ENCODE measurements around the gene ZDHHC3.

The ZDHHC3 gene, protein sequence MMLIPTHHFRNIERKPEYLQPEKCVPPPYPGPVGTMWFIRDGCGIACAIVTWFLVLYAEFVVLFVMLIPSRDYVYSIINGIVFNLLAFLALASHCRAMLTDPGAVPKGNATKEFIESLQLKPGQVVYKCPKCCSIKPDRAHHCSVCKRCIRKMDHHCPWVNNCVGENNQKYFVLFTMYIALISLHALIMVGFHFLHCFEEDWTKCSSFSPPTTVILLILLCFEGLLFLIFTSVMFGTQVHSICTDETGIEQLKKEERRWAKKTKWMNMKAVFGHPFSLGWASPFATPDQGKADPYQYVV

DNA sequence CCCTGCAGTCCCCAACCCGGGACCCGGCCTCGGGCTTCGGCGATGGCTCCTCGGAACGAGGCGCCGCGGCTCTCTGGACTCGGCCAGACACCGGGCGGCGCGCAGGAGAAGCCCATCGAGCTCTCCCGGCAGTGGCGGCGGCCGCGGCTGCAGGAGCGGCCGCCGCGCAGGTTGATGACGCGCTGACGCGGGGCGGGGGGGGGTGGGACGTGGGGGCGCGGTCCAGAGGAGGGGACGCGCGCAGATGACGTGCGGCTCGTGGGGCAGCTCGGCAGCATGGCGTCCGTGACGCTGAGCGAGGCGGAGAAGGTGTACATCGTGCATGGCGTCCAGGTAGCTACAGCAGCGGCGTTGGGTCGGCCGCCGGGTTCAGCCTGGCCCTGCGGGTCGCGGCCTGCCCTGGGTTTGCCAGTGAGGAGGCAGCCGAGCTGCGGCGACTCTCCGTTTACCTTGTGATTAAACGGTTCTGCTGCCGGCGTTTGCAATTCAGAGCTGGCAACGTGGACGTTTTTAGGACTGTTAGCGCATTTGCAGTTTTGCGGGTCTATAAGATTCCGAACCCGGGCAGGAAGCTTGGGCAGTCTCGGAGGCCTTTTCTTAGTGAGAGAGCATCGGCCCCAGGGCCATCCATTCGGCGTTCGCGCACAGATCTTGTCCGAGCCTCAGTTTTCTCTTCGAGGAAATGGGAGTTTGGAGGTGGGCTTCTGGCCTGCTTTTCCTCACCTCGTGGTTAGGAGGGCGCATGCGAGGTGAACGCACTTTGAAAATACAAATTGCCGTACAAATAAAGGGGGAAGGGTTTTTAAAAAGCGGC is at the start of gene ZDHHC3, which contains the start of gene EXOSC7:
Gene ZDHHC3, minus strand, starts transcription at position 173 of the 814 bp plus-strand sequence. CDS start 16,738 bp downstream, outside the sequence.
Gene EXOSC7, plus strand, starts transcription at position 243 of the 814 bp plus-strand sequence. Its CDS starts 34 bp downstream, at position 277.
- peak within 1 kb of the TSS; percentile 94 for H3K4me3 Mint-ChIP-seq
- peaks cover 38% of the 10 kb centered on the region for H3K4me1 Mint-ChIP-seq
- H3K27ac Mint-ChIP-seq = peak within 1 kb of the TSS; percentile 95
- ATAC-seq (ENCODE audit: low read depth) (peak; percentile 96), DNase-seq (ENCODE audit: low spot score in 2 of 2) (peak; percentile 74)
- no peaks in the 10 kb centered on the region for H3K27me3 Mint-ChIP-seq
- H3K9me3 Mint-ChIP-seq = no peaks in the 10 kb centered on the region
- H3K36me3 Mint-ChIP-seq = peaks cover 2% of the 10 kb centered on the region

DNA sequence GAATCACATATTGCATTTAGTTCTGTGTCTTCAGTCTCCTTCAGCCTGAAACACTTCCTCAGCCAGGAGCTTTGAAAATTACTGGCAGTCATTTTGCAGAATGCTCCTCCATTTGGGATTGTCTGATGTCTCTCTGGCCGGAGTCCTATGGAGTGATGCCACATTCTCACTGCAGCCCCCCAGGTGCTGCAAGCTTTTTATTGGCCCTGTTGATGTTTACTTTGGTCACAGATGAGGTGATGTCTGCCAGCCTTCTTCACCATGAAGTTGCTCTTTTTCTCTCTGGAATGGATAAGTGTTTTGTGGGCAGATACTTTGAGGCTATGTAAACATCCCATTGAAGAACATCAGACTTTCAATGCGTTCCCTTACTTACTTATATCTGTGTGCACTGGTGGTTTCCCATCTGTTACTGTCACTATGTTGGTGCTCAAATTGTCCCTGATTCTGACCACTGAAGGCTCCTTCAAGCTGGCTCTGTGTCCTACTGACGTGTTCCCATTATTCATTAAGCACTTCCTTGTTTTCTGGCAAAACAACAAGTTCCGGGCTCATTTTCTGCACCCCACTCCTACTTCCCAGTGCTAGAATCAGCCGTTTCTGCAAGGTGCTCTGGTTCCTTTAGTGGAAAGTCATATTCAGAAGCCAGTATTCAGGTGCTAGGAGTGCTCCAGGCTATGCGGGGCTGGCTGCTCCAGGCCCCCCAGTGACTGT is 48.7 kb upstream of the ZDHHC3 start:
- Mint-ChIP-seq H3K36me3 (no peaks in the 10 kb centered on the region), H3K4me1 (peaks cover 2% of the 10 kb centered on the region), H3K9me3 (no peaks in the 10 kb centered on the region), H3K27ac (no peak overlapping the region), H3K27me3 (peaks cover 12% of the 10 kb centered on the region), H3K4me3 (no peak overlapping the region)
- no peak for ATAC-seq (ENCODE audit: low read depth)
- DNase-seq (ENCODE audit: low spot score in 2 of 2) = no peak

DNA sequence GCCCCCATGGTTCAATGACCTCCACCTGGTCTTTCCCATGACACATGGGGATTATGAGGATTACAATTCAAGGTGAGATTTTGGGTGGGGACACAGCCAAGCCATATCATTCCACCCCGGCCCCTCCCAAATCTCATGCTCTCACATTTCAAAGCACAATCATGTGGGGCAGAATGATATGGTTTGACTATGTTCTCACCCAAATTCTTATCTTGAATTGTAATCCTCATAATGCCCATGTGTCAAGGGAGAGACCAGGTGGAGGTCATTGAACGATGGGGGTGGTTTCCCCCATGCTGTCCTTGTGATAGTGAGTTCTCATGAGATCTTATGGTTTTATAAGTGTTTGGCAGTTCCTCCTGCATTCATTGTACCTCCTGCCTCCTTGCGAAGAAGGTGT is 47.7 kb upstream of the ZDHHC3 start:
- Mint-ChIP-seq H3K4me3 (no peak overlapping the region), H3K9me3 (no peaks in the 10 kb centered on the region), H3K4me1 (peaks cover 2% of the 10 kb centered on the region), H3K27ac (no peak overlapping the region), H3K36me3 (no peaks in the 10 kb centered on the region), H3K27me3 (peaks cover 7% of the 10 kb centered on the region)
- DNase-seq (ENCODE audit: low spot score in 2 of 2) (no peak), ATAC-seq (ENCODE audit: low read depth) (no peak)

DNA sequence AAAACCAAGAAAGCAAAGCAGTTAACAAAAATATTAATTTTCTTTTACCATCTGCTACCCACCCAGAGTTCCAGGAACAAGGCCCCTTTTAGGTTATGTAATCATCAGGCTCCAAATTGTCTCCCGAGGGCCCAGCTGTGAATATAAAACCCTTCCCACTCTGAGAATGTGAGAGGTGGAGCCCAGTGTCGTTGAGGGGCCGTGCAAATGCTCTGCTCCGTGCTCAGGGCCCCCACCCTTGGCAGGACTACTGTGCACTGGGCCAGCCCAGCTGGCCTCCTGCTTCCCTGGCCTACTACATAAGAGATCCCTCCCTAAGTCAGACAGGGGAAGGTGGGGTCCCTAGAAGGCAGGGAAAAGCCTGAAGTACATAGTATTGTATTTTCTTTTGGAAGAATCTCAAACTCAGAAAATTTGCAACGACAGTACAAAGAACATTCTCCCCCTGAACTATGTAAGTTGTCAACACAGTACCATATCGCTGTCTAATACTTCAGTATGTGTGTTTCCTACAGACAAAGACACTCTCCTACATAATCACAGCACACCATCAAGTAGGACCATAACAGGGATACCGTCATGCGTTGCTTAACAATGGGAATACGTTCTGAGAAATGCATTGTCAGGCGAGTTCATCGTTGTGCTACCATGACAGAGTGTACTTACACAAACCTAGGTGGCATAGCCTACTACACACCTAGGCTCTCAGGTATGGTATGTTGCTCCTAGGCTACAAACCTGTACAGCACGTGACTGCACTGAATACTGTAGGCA is 45.7 kb upstream of the ZDHHC3 start:
- no peak for DNase-seq (ENCODE audit: low spot score in 2 of 2)
- no peak overlapping the region for H3K4me3 Mint-ChIP-seq
- peaks cover 2% of the 10 kb centered on the region for H3K27me3 Mint-ChIP-seq

DNA sequence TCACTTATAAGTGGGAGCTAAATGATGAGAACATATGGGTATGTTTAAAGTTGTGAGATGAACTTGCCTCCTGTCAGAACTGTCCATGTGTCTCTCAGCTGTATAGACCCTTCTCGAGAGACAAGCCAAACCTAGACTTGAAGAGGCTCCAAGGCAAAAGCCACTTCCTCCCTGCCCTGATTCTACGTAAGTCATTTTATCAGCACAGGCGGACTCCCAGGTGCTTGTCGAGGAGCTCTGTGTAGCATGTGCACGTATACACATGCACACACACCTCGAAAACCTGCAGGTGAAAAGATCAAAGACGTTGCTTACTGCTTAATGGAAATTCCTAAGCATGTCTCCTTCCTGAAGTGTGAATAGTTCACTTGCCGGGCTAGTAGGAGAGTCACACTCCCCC is 44.6 kb upstream of the ZDHHC3 start:
- H3K9me3 Mint-ChIP-seq = no peaks in the 10 kb centered on the region
- no peak overlapping the region for H3K27ac Mint-ChIP-seq
- no peaks in the 10 kb centered on the region for H3K36me3 Mint-ChIP-seq
- peaks cover 2% of the 10 kb centered on the region for H3K4me1 Mint-ChIP-seq
- H3K4me3 Mint-ChIP-seq = no peak overlapping the region
- H3K27me3 Mint-ChIP-seq = peaks cover 2% of the 10 kb centered on the region
- DNase-seq (ENCODE audit: low spot score in 2 of 2) = no peak
- ATAC-seq (ENCODE audit: low read depth) = no peak

More for the DNA sequence above, 45.7 kb upstream of the ZDHHC3 start:
- ATAC-seq (ENCODE audit: low read depth) = no peak
- Mint-ChIP-seq H3K27ac (no peak overlapping the region), H3K4me1 (peaks cover 2% of the 10 kb centered on the region), H3K9me3 (no peaks in the 10 kb centered on the region), H3K36me3 (no peaks in the 10 kb centered on the region)

DNA sequence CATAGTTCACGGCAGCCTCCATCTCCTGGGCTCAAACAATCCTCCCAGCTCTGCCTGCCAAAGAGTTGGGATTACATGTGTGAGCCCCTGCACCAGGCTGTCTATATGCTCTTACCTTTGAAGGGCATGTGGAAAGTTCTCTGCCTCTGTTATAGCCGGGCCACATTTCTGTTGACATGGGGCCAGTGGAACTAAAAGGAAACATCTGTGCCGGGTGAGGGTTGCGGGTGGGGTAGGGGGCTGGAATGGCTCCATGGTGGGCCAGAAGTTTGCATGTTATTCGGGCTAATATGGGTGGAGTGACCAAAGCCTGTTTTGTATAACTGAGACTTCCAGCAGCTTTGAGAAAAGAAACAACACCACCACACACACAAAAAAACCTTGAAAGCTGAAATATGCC is 41.8 kb upstream of the ZDHHC3 start:
- H3K9me3 Mint-ChIP-seq = no peaks in the 10 kb centered on the region
- no peaks in the 10 kb centered on the region for H3K4me1 Mint-ChIP-seq
- H3K27me3 Mint-ChIP-seq = no peaks in the 10 kb centered on the region
- H3K27ac Mint-ChIP-seq = no peak overlapping the region
- ATAC-seq (ENCODE audit: low read depth) (no peak), DNase-seq (ENCODE audit: low spot score in 2 of 2) (no peak)
- H3K4me3 Mint-ChIP-seq = no peak overlapping the region
- peaks cover 10% of the 10 kb centered on the region for H3K36me3 Mint-ChIP-seq

DNA sequence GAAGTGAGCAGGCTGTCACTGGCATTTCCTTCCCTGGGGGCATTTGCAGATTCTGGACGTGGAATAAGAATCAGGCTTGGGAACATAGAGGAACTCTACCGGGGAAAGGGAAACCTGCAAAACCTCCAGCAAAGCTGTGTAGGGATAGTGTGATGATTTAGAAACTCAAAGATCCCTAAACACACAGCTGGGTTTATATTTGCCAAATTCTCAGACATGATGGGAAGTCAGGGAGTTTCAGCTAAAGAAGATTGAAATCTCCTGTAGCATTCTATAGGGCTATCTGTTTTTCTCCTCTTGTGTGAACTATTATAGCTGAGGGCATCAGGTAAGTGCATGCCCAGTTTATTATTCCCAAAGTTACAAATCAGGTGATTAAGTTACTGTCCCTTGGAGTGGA is 40.9 kb upstream of the ZDHHC3 start:
- Mint-ChIP-seq H3K27ac (no peak overlapping the region), H3K9me3 (no peaks in the 10 kb centered on the region), H3K4me3 (no peak overlapping the region), H3K4me1 (peaks cover 3% of the 10 kb centered on the region), H3K27me3 (no peaks in the 10 kb centered on the region), H3K36me3 (peaks cover 15% of the 10 kb centered on the region)
- no peak for DNase-seq (ENCODE audit: low spot score in 2 of 2)
- no peak for ATAC-seq (ENCODE audit: low read depth)

DNA sequence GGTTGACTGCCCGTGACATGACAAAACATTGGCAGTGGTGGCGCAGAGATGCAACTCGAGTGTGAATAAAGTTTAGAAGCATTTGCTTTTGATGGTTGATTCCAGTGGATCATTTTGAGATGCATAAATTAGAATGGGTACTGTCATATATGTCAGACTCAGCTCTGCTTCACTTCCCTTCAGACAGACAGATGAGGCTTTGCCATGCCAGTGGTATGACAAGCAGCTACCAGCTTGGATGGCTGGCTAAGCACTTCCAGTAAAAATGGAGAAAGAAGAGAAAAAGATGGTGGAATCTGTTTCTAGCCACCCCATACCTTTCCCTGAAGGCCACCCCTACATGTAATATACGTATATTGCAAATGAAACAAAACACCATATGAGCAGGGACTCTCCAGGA is 36.6 kb upstream of the ZDHHC3 start:
- Mint-ChIP-seq H3K27me3 (no peaks in the 10 kb centered on the region), H3K27ac (no peak overlapping the region)
- ATAC-seq (ENCODE audit: low read depth) = no peak

DNA sequence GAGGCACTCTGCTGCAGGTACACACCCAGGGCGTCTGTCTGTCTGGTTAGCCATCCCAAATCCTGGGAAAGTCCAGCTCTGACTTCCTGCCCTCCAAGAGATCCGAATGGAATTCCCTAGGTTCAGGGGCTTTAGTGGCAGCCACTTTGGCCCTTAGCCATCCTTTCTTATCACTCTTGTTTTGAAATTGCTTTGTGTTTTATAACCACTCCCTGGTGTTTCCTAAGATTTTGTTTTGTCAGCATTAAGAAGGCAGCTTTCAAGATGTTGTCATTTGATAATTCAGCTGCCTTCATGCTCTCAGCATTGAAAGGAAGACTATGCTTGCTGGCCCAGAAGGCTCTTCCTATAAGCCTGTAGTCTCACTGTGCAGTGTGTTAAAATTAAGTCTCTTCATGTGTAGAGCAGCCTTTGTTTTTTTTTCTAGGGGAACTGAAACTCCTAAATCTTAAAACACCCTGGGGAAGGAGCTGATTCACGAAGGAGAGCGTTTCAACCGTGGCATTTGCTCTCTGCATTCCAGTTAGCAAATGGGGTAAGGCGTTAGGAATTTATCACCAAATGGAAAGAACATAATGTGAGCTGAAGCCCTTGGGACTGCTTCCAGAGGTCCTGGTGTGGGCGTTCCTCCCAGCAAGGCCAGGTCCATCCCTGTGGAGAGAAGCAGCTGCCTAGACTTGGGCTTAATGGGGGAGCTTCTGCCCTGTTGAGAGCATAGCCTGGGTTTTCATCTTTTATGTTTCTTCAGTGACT is 36.0 kb upstream of the ZDHHC3 start:
- Mint-ChIP-seq H3K9me3 (no peaks in the 10 kb centered on the region), H3K36me3 (peaks cover 32% of the 10 kb centered on the region), H3K4me3 (no peak overlapping the region), H3K27me3 (no peaks in the 10 kb centered on the region), H3K27ac (peak overlapping the region; percentile 81), H3K4me1 (peaks cover 7% of the 10 kb centered on the region)
- ATAC-seq (ENCODE audit: low read depth) (peak; percentile 53), DNase-seq (ENCODE audit: low spot score in 2 of 2) (no peak)

More for the DNA sequence above, 36.6 kb upstream of the ZDHHC3 start:
- Mint-ChIP-seq H3K36me3 (peaks cover 28% of the 10 kb centered on the region), H3K4me1 (peaks cover 7% of the 10 kb centered on the region), H3K4me3 (no peak overlapping the region), H3K9me3 (no peaks in the 10 kb centered on the region)
- no peak for DNase-seq (ENCODE audit: low spot score in 2 of 2)

DNA sequence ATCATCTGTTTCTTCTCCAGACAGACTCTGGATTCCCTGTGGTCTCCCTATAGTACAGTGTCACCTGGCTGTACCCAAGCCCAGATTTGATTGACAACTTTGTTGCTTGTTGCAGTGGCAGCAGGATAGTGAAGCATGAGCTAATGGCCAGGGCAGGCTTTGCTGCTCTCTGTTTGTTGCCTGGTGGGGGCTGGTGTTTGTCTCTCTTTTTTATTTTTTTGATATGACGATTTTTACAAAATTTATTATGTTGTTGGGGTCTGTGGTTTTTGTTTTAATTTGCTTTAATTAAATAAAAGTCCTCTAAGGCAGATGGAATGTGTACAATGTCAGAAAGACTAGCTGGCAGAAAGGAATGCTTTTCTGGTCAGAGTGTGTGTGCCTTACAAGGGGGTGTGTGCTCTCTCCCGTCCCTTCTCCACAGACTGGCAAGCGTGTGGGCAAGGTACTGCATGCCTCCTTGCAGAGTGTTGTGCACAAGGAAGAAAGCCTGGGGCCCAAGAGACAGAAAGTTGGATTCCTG is 34.9 kb upstream of the ZDHHC3 start:
- Mint-ChIP-seq H3K4me1 (peaks cover 7% of the 10 kb centered on the region), H3K9me3 (no peaks in the 10 kb centered on the region), H3K27me3 (no peaks in the 10 kb centered on the region), H3K27ac (no peak overlapping the region), H3K36me3 (peaks cover 33% of the 10 kb centered on the region), H3K4me3 (no peak overlapping the region)
- no peak for DNase-seq (ENCODE audit: low spot score in 2 of 2)
- ATAC-seq (ENCODE audit: low read depth) = no peak

DNA sequence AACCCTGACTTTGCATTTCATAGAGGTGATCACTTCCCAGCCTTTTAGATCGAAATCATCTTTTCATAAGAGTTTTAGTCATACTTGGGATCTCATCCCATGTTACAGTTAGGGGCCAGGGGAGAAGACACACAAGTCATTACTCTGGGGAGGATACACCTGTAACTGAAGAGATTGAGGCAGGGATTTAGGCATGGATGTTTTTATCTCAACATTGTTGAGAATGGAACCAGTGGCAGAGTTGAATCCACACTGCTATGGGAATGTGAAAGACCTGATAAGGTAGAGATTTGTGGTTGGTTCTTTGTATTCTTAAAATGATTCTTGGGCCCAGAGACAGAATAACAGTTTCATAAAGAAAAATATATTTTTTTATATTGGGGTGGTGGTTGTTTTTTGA is 33.9 kb upstream of the ZDHHC3 start:
- Mint-ChIP-seq H3K4me3 (no peak overlapping the region), H3K4me1 (peaks cover 7% of the 10 kb centered on the region), H3K9me3 (peaks cover 1% of the 10 kb centered on the region), H3K27ac (no peak overlapping the region), H3K27me3 (no peaks in the 10 kb centered on the region), H3K36me3 (peaks cover 40% of the 10 kb centered on the region)
- DNase-seq (ENCODE audit: low spot score in 2 of 2) (no peak), ATAC-seq (ENCODE audit: low read depth) (no peak)

DNA sequence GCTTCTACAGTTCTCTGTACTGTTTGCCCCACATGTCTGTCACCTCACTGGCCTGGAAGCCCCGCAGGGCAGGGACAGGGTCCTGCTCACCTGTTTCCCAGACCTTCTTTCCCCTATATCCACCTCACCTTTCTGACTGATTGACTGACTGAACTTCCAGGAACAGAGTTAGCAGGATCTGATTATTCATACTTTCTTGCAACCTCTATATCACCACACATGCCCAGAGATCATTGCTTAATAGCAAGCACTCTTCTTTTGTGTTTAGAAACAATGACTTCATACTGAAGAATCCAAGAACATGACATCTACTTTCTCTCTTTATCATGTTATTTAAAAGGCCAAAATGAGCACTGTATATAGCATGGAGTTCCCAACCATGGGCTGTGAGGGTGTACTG is 32.1 kb upstream of the ZDHHC3 start:
- Mint-ChIP-seq H3K27ac (no peak overlapping the region), H3K36me3 (peaks cover 45% of the 10 kb centered on the region)

DNA sequence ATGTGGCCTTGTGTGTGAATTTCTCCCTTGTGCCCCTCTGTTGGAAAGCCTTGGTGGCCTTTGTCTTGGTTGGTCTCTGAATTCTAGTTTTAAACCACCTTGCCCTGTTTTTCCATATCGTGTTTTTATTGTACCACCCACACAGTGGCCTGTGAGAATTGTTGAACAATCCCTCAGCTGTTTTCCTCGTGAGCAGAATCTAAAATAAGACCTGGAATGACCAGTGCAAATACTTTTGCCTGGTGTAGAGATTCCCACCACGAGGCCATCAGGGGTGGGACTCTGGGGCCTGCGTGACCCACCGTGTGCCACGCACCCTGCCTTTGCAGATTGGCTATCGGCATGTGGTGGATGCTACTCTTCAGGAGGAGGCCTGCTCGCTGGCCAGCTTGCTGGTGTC is 31.1 kb upstream of the ZDHHC3 start:
- Mint-ChIP-seq H3K4me3 (no peak overlapping the region), H3K4me1 (peaks cover 6% of the 10 kb centered on the region), H3K27ac (no peak overlapping the region), H3K9me3 (peaks cover 4% of the 10 kb centered on the region), H3K27me3 (no peaks in the 10 kb centered on the region), H3K36me3 (peaks cover 49% of the 10 kb centered on the region)
- DNase-seq (ENCODE audit: low spot score in 2 of 2) (no peak), ATAC-seq (ENCODE audit: low read depth) (no peak)

More for the DNA sequence above, 32.1 kb upstream of the ZDHHC3 start:
- no peak for ATAC-seq (ENCODE audit: low read depth)
- Mint-ChIP-seq H3K4me1 (peaks cover 7% of the 10 kb centered on the region), H3K4me3 (no peak overlapping the region), H3K9me3 (peaks cover 4% of the 10 kb centered on the region), H3K27me3 (no peaks in the 10 kb centered on the region)
- no peak for DNase-seq (ENCODE audit: low spot score in 2 of 2)
